T-helper 17 cell (primary cell): Measurements from ENCODE around the gene SETD2. TPM values are rescaled to one million over a fixed set of nuclear protein-coding genes. Genes with fewer than 3 reads are reported as not detected.

Source experiments
- ATAC-seq: fragments of 150-1000 bp; cut with Tn5 transposase; 2 replicates; pipeline ENCODE4 v1.10.0; 2021; ENCODE audit warnings: mild to moderate bottlenecking, moderate library complexity
- DNase-seq, 3 donors: peaks; one replicate each; pipeline versions ENCODE4 v3.0.0 to v3.0.0-alpha.2; 2020 to 2021
- H3K9me3 ChIP-seq: one replicate; pipeline ENCODE4 v1.7.0; 2013; ENCODE audit warnings: low read length, mild to moderate bottlenecking; ENCODE audit not compliant: control insufficient read depth, poor library complexity, severe bottlenecking
- H3K27ac Mint-ChIP-seq: one replicate; pipeline ENCODE4 v1.8.0; 2022; ENCODE audit warnings: mild to moderate bottlenecking, moderate library complexity, mixed read lengths
- H3K27me3 Mint-ChIP-seq: one replicate; pipeline ENCODE4 v1.8.0; 2022; ENCODE audit warnings: mixed read lengths
- H3K36me3 Mint-ChIP-seq: one replicate; pipeline ENCODE4 v1.8.0; 2022; ENCODE audit warnings: low read depth, mixed read lengths
- H3K4me1 Mint-ChIP-seq: one replicate; pipeline ENCODE4 v1.8.0; 2022; ENCODE audit warnings: mild to moderate bottlenecking, mixed read lengths
- H3K4me3 Mint-ChIP-seq: one replicate; pipeline ENCODE4 v1.8.0; 2022; ENCODE audit warnings: mild to moderate bottlenecking, moderate library complexity, mixed read lengths
- total RNA-seq, 4 donors: library from RNA in 2 of 4; stranded (reverse) in 2 of 4; gene quantifications; one replicate each; pipeline ENCODE4 v1.2.3 and lab custom pipeline; 2022 to 2026

SETD2 gene
- total RNA-seq, 2 donors from 2014 or later: 76.1 to 86.9 TPM

GRCh38 chr3:46989146-46989810 is 174.6 kb downstream of the SETD2 start:
- no peak for ATAC-seq
- no peaks in the 10 kb centered on the region for H3K27me3 Mint-ChIP-seq
- H3K36me3 Mint-ChIP-seq: peaks cover 8% of the 10 kb centered on the region
- peak overlapping the region; percentile 86 for H3K4me3 Mint-ChIP-seq
- peaks cover 72% of the 10 kb centered on the region for H3K4me1 Mint-ChIP-seq
- peak overlapping the region; percentile 93 for H3K27ac Mint-ChIP-seq
- H3K9me3 ChIP-seq: no peaks in the 10 kb centered on the region
- no peak for DNase-seq

DNA sequence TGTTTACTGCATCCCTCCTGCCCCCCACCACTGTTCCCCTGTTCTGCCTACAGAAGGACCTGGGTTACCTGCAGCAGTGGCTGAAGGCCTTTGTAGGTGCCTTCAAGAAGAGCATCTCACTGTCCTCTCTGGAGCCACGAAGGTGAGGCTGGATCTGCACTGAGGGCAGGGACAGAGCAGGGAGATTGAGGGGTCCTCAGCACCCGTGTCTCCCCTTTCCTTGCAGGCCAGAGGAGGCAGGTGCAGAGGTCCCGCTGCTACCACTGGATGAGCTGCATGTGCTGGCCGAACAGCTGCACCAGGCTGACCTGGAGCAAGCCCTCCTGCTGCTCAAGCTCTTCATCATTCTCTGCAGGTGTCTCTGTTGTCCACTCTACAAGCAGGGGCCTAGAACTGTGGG is 175.3 kb downstream of the SETD2 start:
- H3K27ac Mint-ChIP-seq: peak overlapping the region; percentile 93
- no peaks in the 10 kb centered on the region for H3K27me3 Mint-ChIP-seq
- peaks cover 8% of the 10 kb centered on the region for H3K36me3 Mint-ChIP-seq
- no peak for ATAC-seq
- no peaks in the 10 kb centered on the region for H3K9me3 ChIP-seq
- H3K4me3 Mint-ChIP-seq: peak overlapping the region; percentile 86
- DNase-seq: no peak
- H3K4me1 Mint-ChIP-seq: peaks cover 72% of the 10 kb centered on the region

DNA sequence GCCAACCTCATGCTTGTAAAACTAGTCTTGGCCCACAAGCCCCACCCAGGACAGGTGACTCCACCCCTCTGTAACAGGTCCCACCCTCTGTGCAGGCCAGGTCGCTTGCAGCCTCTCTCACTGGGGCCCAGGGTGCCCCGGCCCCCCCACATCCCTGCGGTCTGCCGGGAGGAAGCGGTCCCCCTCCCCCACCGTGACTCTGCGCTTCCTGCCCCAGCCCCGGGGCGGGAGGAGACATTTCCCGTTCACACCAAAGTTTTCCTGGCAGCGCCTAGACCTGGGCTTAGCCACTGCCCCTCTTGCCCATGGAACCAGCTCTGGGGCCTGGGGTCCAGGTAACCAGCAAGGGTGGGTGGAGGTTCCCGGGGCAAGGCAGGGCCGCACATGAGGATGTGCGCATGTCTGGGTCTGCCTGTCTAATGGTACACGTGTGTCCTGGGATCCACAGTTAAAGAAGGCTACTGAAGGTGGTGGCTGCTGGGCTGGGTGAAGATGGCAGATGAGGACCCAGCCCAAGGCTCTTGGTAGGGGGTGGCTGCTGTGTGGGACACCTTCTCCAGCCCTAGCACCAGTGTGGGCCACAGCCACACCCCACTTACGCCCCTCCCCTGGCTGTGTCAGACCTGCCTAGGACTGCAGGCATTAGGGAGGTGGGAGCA is 176.0 kb downstream of the SETD2 start:
- peaks cover 8% of the 10 kb centered on the region for H3K36me3 Mint-ChIP-seq
- H3K4me3 Mint-ChIP-seq: peak overlapping the region; percentile 86
- peaks cover 70% of the 10 kb centered on the region for H3K4me1 Mint-ChIP-seq
- H3K27ac Mint-ChIP-seq: peak overlapping the region; percentile 93
- H3K9me3 ChIP-seq: no peaks in the 10 kb centered on the region
- no peaks in the 10 kb centered on the region for H3K27me3 Mint-ChIP-seq
- ATAC-seq (peak; percentile 98), DNase-seq (peak; percentile 84 to 90 (median 86))

GRCh38 chr3:46987319-46987742 is 176.6 kb downstream of the SETD2 start:
- no peaks in the 10 kb centered on the region for H3K27me3 Mint-ChIP-seq
- no peak for DNase-seq
- peak overlapping the region; percentile 93 for H3K27ac Mint-ChIP-seq
- H3K4me3 Mint-ChIP-seq: peak overlapping the region; percentile 86
- peaks cover 72% of the 10 kb centered on the region for H3K4me1 Mint-ChIP-seq
- H3K36me3 Mint-ChIP-seq: peaks cover 10% of the 10 kb centered on the region
- peak; percentile 22 for ATAC-seq
- H3K9me3 ChIP-seq: no peaks in the 10 kb centered on the region

- Mint-ChIP-seq H3K27me3 (no peaks in the 10 kb centered on the region), H3K36me3 (peaks cover 10% of the 10 kb centered on the region), H3K4me3 (peak overlapping the region; percentile 86), H3K4me1 (peaks cover 71% of the 10 kb centered on the region), H3K27ac (peak overlapping the region; percentile 93)
- H3K9me3 ChIP-seq: no peaks in the 10 kb centered on the region
- DNase-seq (no peak), ATAC-seq (no peak)
Observed at GRCh38 chr3:46986782-46987310, 177.1 kb downstream of the SETD2 start.

GRCh38 chr3:46986055-46986730 is 177.7 kb downstream of the SETD2 start:
- peaks cover 10% of the 10 kb centered on the region for H3K36me3 Mint-ChIP-seq
- ATAC-seq (no peak), DNase-seq (no peak)
- no peaks in the 10 kb centered on the region for H3K27me3 Mint-ChIP-seq
- H3K27ac Mint-ChIP-seq: peak overlapping the region; percentile 93
- H3K4me1 Mint-ChIP-seq: peaks cover 74% of the 10 kb centered on the region
- peak overlapping the region; percentile 86 for H3K4me3 Mint-ChIP-seq
- H3K9me3 ChIP-seq: no peaks in the 10 kb centered on the region

DNA sequence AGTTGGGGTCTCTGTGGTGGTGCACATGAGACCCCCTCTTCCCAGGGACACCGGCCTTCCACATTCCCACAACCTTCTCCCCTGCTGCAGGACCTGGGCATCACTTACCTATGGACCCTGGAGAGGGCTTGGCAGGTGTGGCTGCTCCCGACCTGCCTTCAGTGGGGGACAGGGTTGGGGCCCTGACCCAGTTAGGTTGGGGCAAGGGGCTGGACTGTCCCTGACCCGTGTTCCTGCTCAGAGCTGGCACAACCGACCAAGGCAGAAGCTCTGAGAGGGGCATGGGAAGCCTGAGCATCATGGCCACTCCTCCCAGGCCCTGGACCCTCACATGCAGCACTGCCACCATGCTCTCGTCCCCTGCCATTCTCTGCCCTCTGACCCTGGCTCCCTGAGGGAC is 178.3 kb downstream of the SETD2 start:
- Mint-ChIP-seq H3K4me3 (peak overlapping the region; percentile 86), H3K4me1 (peaks cover 75% of the 10 kb centered on the region), H3K27me3 (no peaks in the 10 kb centered on the region), H3K36me3 (peaks cover 10% of the 10 kb centered on the region), H3K27ac (peak overlapping the region; percentile 93)
- DNase-seq: no peak
- H3K9me3 ChIP-seq: no peaks in the 10 kb centered on the region
- no peak for ATAC-seq

GRCh38 chr3:46984591-46985459 is 179.1 kb downstream of the SETD2 start:
- peaks cover 69% of the 10 kb centered on the region for H3K4me1 Mint-ChIP-seq
- peak overlapping the region; percentile 86 for H3K4me3 Mint-ChIP-seq
- no peaks in the 10 kb centered on the region for H3K27me3 Mint-ChIP-seq
- DNase-seq (no peak), ATAC-seq (no peak)
- peaks cover 8% of the 10 kb centered on the region for H3K36me3 Mint-ChIP-seq
- peak overlapping the region; percentile 93 for H3K27ac Mint-ChIP-seq
- H3K9me3 ChIP-seq: no peaks in the 10 kb centered on the region

- H3K9me3 ChIP-seq: no peaks in the 10 kb centered on the region
- DNase-seq: no peak
- H3K4me3 Mint-ChIP-seq: peak overlapping the region; percentile 31
- no peaks in the 10 kb centered on the region for H3K27me3 Mint-ChIP-seq
- H3K4me1 Mint-ChIP-seq: peaks cover 56% of the 10 kb centered on the region
- H3K36me3 Mint-ChIP-seq: peaks cover 6% of the 10 kb centered on the region
- peak overlapping the region; percentile 88 for H3K27ac Mint-ChIP-seq
- ATAC-seq: no peak
Observed at GRCh38 chr3:46982546-46982945, 181.4 kb downstream of the SETD2 start.

DNA sequence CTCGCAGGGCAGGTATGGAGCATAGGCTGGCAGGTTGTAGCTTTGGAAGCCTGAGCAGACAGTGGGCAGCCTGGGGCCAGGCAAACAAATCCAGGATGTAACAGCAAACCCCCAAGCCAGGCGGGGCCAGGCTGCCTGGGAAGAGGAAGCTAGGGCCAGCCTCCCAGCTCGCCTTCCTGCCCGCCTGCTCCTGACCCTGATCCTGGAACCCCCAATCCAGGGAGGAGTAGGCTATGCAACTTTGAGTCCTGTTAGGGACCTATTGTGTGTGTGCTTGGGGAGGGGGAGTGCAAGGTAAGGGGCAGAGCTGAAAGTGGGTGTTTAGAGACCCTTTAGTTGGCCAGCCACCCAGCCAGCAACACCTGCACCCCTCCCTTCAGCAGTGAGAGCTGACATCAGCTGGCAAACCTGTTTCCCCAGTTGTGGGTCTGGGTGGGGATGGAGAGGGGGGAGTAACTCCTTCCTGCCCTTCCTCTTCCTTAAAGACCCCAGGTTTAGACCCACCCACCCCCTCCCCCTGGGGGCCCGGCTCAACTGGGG is 181.9 kb downstream of the SETD2 start:
- Mint-ChIP-seq H3K4me1 (peaks cover 55% of the 10 kb centered on the region), H3K36me3 (peaks cover 6% of the 10 kb centered on the region)

GRCh38 chr3:46979958-46980497 is 183.9 kb downstream of the SETD2 start:
- H3K36me3 Mint-ChIP-seq: peaks cover 6% of the 10 kb centered on the region
- DNase-seq: no peak
- no peaks in the 10 kb centered on the region for H3K27me3 Mint-ChIP-seq
- peaks cover 44% of the 10 kb centered on the region for H3K4me1 Mint-ChIP-seq
- ATAC-seq: peak; percentile 10
- H3K9me3 ChIP-seq: no peaks in the 10 kb centered on the region
- peak overlapping the region; percentile 92 for H3K4me3 Mint-ChIP-seq
- peak overlapping the region; percentile 100 for H3K27ac Mint-ChIP-seq

More for the DNA sequence above, 181.9 kb downstream of the SETD2 start:
- Mint-ChIP-seq H3K4me3 (peak overlapping the region; percentile 92), H3K27ac (peak overlapping the region; percentile 88), H3K27me3 (no peaks in the 10 kb centered on the region)
- DNase-seq (no peak), ATAC-seq (no peak)
- H3K9me3 ChIP-seq: no peaks in the 10 kb centered on the region
